DND-41 (cell line): ENCODE data around the gene EIF2S2.
"Not testable (repeated sequence)": the region's sequence is repeated elsewhere in the genome, so short reads cannot be mapped to it uniquely, and the experiment has no call there.

Source experiments
- CTCF ChIP-seq: IDR thresholded peaks from 2 replicates; pipeline ENCODE4 v1.5.1; 2012; ENCODE audit warnings: borderline replicate concordance, low read length, moderate library complexity, mild to moderate bottlenecking; ENCODE audit not compliant: poor library complexity, severe bottlenecking; ENCODE audit errors: extremely low read depth
- EZH2 ChIP-seq: IDR thresholded peaks from 3 replicates; pipeline ENCODE4 v1.6.1; 2012; ENCODE audit warnings: borderline replicate concordance, low read depth, mild to moderate bottlenecking, moderate library complexity, low read length, inconsistent platforms; ENCODE audit not compliant: severe bottlenecking

DNA sequence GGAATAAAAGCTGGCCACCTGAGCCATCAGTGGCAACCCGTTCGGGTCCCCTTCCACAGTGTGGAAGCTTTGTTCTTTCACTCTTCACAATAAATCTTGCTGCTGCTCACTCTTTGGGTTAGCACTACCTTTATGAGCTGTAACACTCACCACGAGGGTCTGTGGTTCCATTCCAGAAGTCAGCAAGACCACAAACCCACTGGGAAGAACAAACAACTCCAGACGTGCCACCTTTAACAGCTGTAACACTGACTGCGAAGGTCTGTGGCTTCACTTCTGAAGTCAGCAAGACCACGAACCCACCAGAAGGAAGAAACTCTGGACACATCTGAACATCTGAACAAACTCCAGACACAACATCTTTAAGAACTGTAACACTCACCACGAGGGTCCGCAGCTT is 45.7 kb upstream of the EIF2S2 start:
- not testable (repeated sequence) for TF ChIP-seq CTCF, EZH2
